Liver (tissue), 9 donors: ENCODE measurements around the gene CAMKMT. TPM values are rescaled to one million over a fixed set of nuclear protein-coding genes. Genes with fewer than 3 reads are reported as not detected.

ENCODE experiments used
- DNase-seq: peaks from one replicate; pipeline ENCODE4 v3.0.0-alpha.2; 2017; ENCODE audit warnings: low spot score
- H3K27ac ChIP-seq, 2 donors: one replicate each; pipeline ENCODE4 v1.7.0; 2013; ENCODE audit warnings: inconsistent platforms in 2 of 2, low read length in 2 of 2, control low read depth in 1 of 2, low read depth in 1 of 2, mild to moderate bottlenecking in 1 of 2
- H3K27me3 ChIP-seq, 4 donors: one replicate each; pipeline versions ENCODE4 v1.6.1 to v1.7.0; 2013; ENCODE audit warnings: low read length in 3 of 4, inconsistent platforms in 1 of 4, mild to moderate bottlenecking in 1 of 4, moderate library complexity in 1 of 4; ENCODE audit not compliant: control insufficient read depth in 4 of 4, insufficient read depth in 4 of 4
- H3K36me3 ChIP-seq, 4 donors: one replicate each; pipeline versions ENCODE4 v1.6.1 to v1.7.0; 2013; ENCODE audit warnings: low read length in 3 of 4, mild to moderate bottlenecking in 3 of 4, low read depth in 1 of 4, moderate library complexity in 1 of 4; ENCODE audit not compliant: control insufficient read depth in 4 of 4, insufficient read depth in 3 of 4
- H3K4me1 ChIP-seq, 4 donors: one replicate each; pipeline versions ENCODE4 v1.6.1 to v1.7.0; 2013; ENCODE audit warnings: low read length in 3 of 4, mild to moderate bottlenecking in 3 of 4, moderate library complexity in 1 of 4; ENCODE audit not compliant: control insufficient read depth in 4 of 4, insufficient read depth in 4 of 4
- H3K4me3 ChIP-seq, 3 donors: one replicate each; pipeline versions ENCODE4 v1.6.1 to v1.7.0; 2013; ENCODE audit warnings: low read length in 3 of 3, control low read depth in 1 of 3, low read depth in 1 of 3, mild to moderate bottlenecking in 1 of 3
- H3K9ac ChIP-seq, 2 donors: one replicate each; pipeline ENCODE4 v1.7.0; 2013; ENCODE audit warnings: low read length in 2 of 2, mild to moderate bottlenecking in 2 of 2, moderate library complexity in 2 of 2, control low read depth in 1 of 2, low read depth in 1 of 2
- H3K9me3 ChIP-seq, 4 donors: one replicate each; pipeline versions ENCODE4 v1.6.1 to v1.7.0; 2013; ENCODE audit warnings: low read length in 3 of 4; ENCODE audit not compliant: control insufficient read depth in 4 of 4
- ATF3 ChIP-seq: IDR thresholded peaks from 2 replicates; pipeline ENCODE4 v1.6.1; 2016; ENCODE audit warnings: antibody characterized with exemption
- CTCF ChIP-seq: fragments of 150-350 bp; IDR thresholded peaks from 2 replicates; pipeline ENCODE4 v1.5.1; 2017; ENCODE audit warnings: improper control_type of control experiment, low read depth, low read length; ENCODE audit not compliant: missing input control
- EGR1 ChIP-seq, 2 donors: IDR thresholded peaks; 2 replicates each; pipeline ENCODE4 v1.6.1; 2016 to 2018; ENCODE audit warnings: antibody characterized with exemption in 2 of 2, low read depth in 2 of 2
- FOXA1 ChIP-seq: IDR thresholded peaks from 2 replicates; pipeline ENCODE4 v1.6.1; 2016; ENCODE audit warnings: antibody characterized with exemption
- FOXA2 ChIP-seq: IDR thresholded peaks from 2 replicates; pipeline ENCODE4 v1.6.1; 2016; ENCODE audit warnings: antibody characterized with exemption
- GABPA ChIP-seq, 2 donors: IDR thresholded peaks in 1 of 2; conservative IDR thresholded peaks in 1 of 2; 2 replicates each; pipeline ENCODE4 v1.6.1; 2016; ENCODE audit warnings: antibody characterized with exemption in 2 of 2, mild to moderate bottlenecking in 1 of 2, moderate library complexity in 1 of 2
- HNF4A ChIP-seq, 2 donors: conservative IDR thresholded peaks; 2 replicates each; pipeline ENCODE4 v1.6.1; 2016; ENCODE audit warnings: antibody characterized with exemption in 2 of 2, mild to moderate bottlenecking in 2 of 2
- HNF4G ChIP-seq: IDR thresholded peaks from 2 replicates; pipeline ENCODE4 v1.6.1; 2016; ENCODE audit warnings: antibody characterized with exemption
- JUND ChIP-seq, 2 donors: IDR thresholded peaks; 2 replicates each; pipeline ENCODE4 v1.6.1; 2016; ENCODE audit warnings: antibody characterized with exemption in 2 of 2
- MAX ChIP-seq: IDR thresholded peaks from 2 replicates; pipeline ENCODE4 v1.6.1; 2016; ENCODE audit warnings: antibody characterized with exemption
- NR2F2 ChIP-seq: IDR thresholded peaks from 2 replicates; pipeline ENCODE4 v1.6.1; 2016; ENCODE audit warnings: antibody characterized with exemption
- RAD21 ChIP-seq, 2 donors: IDR thresholded peaks; 2 replicates each; pipeline ENCODE4 v1.6.1; 2016; ENCODE audit warnings: antibody characterized with exemption in 2 of 2, mild to moderate bottlenecking in 2 of 2
- REST ChIP-seq: IDR thresholded peaks from 2 replicates; pipeline ENCODE4 v1.6.1; 2016; ENCODE audit warnings: antibody characterized with exemption, mild to moderate bottlenecking
- RXRA ChIP-seq, 2 donors: IDR thresholded peaks; 2 replicates each; pipeline ENCODE4 v1.6.1; 2017 to 2018; ENCODE audit warnings: antibody characterized with exemption in 2 of 2, mild to moderate bottlenecking in 1 of 2
- SP1 ChIP-seq: IDR thresholded peaks from 2 replicates; pipeline ENCODE4 v1.6.1; 2018; ENCODE audit warnings: antibody characterized with exemption, mild to moderate bottlenecking
- TAF1 ChIP-seq: conservative IDR thresholded peaks from 2 replicates; pipeline ENCODE4 v1.6.1; 2016; ENCODE audit warnings: antibody characterized with exemption, mild to moderate bottlenecking
- YY1 ChIP-seq: IDR thresholded peaks from 2 replicates; pipeline ENCODE4 v1.6.1; 2016; ENCODE audit warnings: antibody characterized with exemption, mild to moderate bottlenecking
- ZBTB33 ChIP-seq: IDR thresholded peaks from 2 replicates; pipeline ENCODE4 v1.6.1; 2016; ENCODE audit warnings: antibody characterized with exemption
- WGBS: extraction: QIAGEN DNeasy Blood & Tissue Kit; methylation state at CpG from one replicate; pipeline ENCODE4 v1.1.7; 2013; 5-methylcytosine and 5-hydroxymethylcytosine counted together
- polyA plus RNA-seq, 2 donors: library from polyadenylated mRNA; stranded (reverse) in 1 of 2; unstranded in 1 of 2; fragments of 200-250 nt in 1 of 2; fragments of >200 nt in 1 of 2; fragmentation: Nextera tagmentation in 1 of 2; extraction: Ambion mirVana in 1 of 2; gene quantifications; one replicate each; pipeline versions ENCODE4 v1.2.1 to v1.2.3, GENCODE V29; 2013 to 2015
- total RNA-seq, 2 donors: library from RNA; depleted of rRNA; stranded (reverse); fragments of >200 nt; gene quantifications; one replicate each; pipeline ENCODE4 v1.2.3, GENCODE V29; 2014
- donor health status: healthy.
- donor health status: healthy.
- donor health status: healthy.
- donor health status: healthy.
- donor health status: healthy.

CAMKMT gene
- total and polyA plus RNA-seq, 4 donors = 1.5 to 12.7 (median 7.1) TPM

GRCh38 chr2:44817256-44817655 is 455.5 kb downstream of the CAMKMT start:
- Histone ChIP-seq H3K36me3 (no peaks in the 10 kb centered on the region), H3K9ac (no peak overlapping the region), H3K27me3 (no peaks in the 10 kb centered on the region), H3K4me3 (no peak overlapping the region), H3K27ac (no peak overlapping the region), H3K9me3 (no peaks in the 10 kb centered on the region), H3K4me1 (no peaks in the 10 kb centered on the region)
- WGBS = 89% methylated on average over 7 of the region's 7 CpGs
- DNase-seq = no peak
- TF ChIP-seq JUND (IDR thresholded peaks at IDR 0.05) = no peak
- no peak for TF ChIP-seq ATF3
- no peak for TF ChIP-seq REST
- TF ChIP-seq GABPA (IDR thresholded peaks at IDR 0.05 in 1 of 2, conservative IDR thresholded peaks at IDR 0.05 in 1 of 2) = no peak
- no peak for TF ChIP-seq CTCF
- no peak for TF ChIP-seq YY1
- no peak for TF ChIP-seq RAD21 (IDR thresholded peaks at IDR 0.05)
- no peak for TF ChIP-seq MAX
- TF ChIP-seq FOXA2 = no peak
- no peak for TF ChIP-seq EGR1 (IDR thresholded peaks at IDR 0.05; ENCODE audit: low read depth in 2 of 2)
- TF ChIP-seq HNF4G = no peak
- TF ChIP-seq NR2F2 = no peak
- TF ChIP-seq ZBTB33 = no peak
- no peak for TF ChIP-seq RXRA (IDR thresholded peaks at IDR 0.05)
- no peak for TF ChIP-seq SP1

GRCh38 chr2:44817673-44818335 is 456.1 kb downstream of the CAMKMT start:
- H3K27ac ChIP-seq = no peak overlapping the region
- no peak overlapping the region for H3K4me3 ChIP-seq
- no peaks in the 10 kb centered on the region for H3K27me3 ChIP-seq
- TF ChIP-seq ATF3 = no peak
- no peak for TF ChIP-seq RAD21 (IDR thresholded peaks at IDR 0.05)
- no peak for TF ChIP-seq YY1
- TF ChIP-seq CTCF = no peak
- TF ChIP-seq RXRA (IDR thresholded peaks at IDR 0.05) = no peak
- no peak for TF ChIP-seq TAF1
- no peak for TF ChIP-seq FOXA2
- no peak for TF ChIP-seq SP1
- TF ChIP-seq HNF4A (conservative IDR thresholded peaks at IDR 0.05) = no peak
- no peak for TF ChIP-seq JUND (IDR thresholded peaks at IDR 0.05)
- no peak for TF ChIP-seq EGR1 (IDR thresholded peaks at IDR 0.05; ENCODE audit: low read depth in 2 of 2)
- no peak for TF ChIP-seq MAX
- no peak for TF ChIP-seq GABPA (IDR thresholded peaks at IDR 0.05 in 1 of 2, conservative IDR thresholded peaks at IDR 0.05 in 1 of 2)
- TF ChIP-seq FOXA1 = no peak
- no peak for TF ChIP-seq NR2F2
- H3K4me1 ChIP-seq = no peaks in the 10 kb centered on the region
- no peak overlapping the region for H3K9ac ChIP-seq
- WGBS = 86% methylated on average over 2 of the region's 2 CpGs
- no peak for DNase-seq
- no peaks in the 10 kb centered on the region for H3K9me3 ChIP-seq
- no peaks in the 10 kb centered on the region for H3K36me3 ChIP-seq
